HG03066 (cell line): ENCODE results near the gene CDH4.

ENCODE experiments used
- ATAC-seq: cut with Tn5 transposase; IDR thresholded peaks from one replicate; pipeline ENCODE4 v1.9.1; 2021; ENCODE audit warnings: low read depth; ENCODE audit not compliant: unreplicated experiment

Gene CDH4

DNA sequence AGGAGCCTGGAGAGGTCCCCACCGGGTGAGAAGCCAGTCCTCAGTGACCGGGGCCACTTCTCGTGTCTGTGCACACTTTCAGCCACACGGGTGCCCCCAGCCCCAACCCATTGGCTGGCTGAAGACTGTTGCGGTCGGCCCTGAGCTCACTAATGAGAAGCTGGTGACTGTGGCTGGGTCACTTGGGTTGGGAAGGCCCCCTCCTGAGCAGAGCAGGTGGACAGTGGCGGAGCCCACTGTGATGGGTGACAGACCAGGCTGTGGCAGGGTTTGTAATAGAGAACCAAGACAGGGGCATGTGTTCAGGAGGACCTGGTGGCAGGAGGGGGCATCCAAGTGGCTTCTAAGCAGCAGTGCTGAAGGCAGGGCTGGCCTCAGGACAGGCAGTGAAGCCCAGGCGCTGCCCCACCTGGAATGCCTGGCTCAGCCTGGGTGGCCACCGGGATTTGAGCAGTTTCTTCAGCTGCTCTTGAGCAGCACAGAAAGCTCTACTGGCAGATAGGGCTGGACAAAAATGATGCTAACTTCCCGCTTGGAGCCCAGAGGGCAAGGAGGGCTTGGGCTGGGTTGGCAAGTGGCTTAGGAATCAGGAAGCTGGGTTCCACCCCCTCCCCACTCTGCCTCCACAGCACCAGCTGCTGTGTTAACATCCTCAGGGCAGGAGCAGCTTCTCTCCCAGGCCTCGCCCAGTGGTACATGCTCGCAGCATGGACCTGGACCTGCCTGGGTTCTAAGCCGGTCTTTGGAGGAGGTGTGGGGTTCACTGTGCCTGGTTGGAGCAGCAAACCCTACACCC is 256.4 kb downstream of the CDH4 start:
- no peak for ATAC-seq

DNA sequence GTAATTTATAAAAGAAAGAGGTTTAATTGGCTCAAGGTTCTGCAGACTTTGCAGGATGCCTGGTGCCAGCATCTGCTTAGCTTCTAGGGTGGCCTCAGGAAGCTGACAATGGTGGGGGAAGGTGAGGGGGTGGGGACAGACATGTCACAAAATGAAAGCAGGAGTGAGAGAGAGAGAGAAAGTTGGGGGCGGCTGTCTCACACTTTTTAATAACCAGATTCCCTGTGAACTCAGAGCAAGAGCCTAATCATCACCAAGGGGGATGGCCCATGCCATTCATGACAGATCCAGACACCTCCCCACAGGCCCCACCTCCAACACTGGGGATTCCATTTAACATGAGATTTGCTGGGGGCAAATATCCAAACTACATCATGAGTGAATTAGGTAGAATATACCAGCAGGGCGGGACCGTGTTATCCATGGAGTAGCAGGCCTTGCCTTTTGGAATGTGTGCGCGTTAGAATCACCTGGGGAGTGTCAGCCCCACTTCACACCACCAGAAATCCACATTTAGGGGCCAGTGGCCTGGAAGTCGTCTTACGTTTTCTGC is 258.8 kb downstream of the CDH4 start:
- ATAC-seq: no peak

DNA sequence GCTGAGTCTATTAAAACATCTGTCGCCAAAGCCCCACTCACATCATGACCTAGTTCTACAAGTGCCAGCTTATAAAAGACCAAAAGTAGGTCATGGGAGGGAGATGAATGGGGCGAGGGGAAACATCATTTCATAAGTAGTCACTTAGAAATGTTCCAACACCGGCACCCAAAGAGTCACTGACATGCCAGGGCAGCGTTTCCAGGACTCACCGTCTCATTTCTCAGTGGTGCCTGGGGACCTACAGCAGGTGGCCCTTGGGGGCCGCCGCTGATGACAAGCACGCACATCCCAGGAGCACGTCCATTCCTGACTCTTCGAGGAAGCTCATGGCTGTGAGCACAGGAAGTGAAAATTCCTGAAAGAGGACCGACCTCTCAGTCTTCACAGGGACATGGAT is 260.4 kb downstream of the CDH4 start:
- no peak for ATAC-seq

DNA sequence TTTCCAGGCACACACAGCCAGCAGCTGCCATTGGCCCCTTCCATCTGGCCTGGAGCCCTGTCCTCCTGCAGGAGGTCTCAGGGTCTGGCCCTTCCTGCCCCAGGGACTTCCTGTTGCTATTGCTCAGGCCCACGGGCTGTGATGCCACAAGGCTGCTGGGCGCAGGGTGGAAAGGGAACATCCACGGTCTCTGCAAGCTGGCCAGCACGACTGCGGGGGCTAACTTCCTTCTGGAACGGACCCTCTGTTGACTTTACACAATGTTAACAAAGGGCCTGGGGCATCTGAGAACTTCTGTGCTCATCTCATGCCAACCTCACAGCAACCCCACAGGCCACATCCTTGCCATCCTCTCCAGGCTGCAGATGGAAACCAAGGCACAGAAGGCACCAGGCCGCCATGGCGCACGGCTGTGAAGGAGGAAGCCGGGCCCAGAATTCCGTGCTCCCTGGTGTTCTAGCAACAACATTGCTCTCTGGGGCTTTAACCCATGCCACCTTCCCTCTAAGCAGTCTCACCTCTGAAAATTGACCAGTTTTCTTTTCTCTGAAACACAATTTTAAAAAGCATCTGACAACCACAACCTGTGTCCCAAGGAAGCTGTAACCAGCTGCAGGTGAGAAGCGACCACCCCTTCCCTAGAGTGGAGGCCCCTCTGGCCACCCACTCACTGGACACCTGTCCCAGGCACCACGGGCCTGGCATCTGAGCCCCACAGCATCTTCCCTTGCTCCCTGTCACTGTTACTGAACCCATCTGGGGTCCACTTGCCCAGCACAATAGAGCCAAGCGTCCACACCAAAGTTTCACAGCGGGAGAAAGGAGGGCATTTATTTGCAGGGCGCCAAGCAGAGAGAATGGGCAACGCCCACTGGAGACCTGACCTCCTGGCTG is 261.3 kb downstream of the CDH4 start:
- no peak for ATAC-seq

DNA sequence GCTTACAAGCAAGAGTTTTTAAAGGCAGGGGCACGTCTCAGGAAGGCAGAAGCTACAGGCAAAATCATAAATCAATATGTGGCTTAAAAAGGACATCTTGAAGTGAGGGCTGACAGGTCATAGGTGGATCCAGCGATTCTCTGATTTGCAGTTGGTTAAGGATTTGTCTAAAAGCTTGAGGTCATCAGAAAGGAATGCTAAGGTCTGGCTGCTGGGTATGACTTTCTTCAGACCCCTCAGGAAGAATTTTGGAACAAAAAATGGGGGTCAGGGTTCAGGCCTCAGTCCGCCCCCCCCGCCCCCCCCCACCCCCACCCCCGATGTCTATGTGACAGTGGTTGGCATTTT is 261.9 kb downstream of the CDH4 start:
- ATAC-seq: no peak

DNA sequence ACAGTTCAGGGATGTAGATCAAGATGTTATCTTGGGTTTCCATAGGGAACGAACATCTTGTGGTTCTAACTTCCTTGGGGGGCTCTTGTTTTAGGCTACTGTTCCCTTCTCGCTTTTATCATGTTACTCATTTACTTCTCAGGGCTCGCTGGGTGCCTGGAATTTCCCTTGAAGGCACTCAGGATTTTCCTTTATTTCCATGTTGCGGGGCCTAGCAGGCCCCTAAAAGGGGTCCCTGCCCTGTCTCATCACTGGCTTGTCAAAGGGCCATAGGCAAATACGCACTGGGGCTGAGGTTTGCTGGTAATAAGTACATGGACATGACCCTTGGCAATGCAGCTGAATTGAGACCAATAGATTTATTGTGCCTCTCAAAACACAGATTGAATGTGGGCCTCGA is 262.3 kb downstream of the CDH4 start:
- ATAC-seq: no peak

DNA sequence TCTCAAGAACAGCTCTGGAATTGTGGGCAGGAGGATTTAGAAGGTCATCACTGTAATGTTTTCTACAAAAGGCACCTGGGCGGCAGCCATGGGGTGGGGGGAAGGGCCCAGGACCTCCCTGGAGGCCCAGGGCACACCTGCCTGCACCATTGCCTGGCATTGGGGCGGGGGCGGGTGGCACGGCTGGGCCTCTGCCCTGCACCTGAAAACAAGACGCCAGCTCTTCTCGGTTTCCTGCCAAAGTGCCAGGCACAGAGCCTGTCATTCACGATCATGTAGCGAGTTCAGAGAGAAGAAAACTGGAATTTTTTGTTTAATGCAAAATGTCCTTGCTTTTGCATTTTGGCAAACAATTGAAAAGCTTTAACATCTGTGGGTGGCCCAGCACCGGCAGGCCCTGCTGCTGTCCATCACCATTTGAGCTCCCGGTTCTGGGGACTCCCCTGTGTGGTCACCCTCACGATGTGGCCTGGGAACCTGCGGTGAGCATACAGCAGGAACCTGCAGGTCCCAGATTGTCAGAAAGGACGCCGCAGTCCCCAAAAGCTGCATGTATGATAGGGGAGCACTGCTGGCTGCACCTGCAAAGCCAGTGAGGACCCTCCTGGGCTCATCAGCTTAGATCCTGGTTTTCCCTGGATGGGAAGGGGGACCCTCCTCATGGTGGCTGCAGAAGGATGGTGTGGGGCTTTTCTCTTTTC is 262.9 kb downstream of the CDH4 start:
- no peak for ATAC-seq

DNA sequence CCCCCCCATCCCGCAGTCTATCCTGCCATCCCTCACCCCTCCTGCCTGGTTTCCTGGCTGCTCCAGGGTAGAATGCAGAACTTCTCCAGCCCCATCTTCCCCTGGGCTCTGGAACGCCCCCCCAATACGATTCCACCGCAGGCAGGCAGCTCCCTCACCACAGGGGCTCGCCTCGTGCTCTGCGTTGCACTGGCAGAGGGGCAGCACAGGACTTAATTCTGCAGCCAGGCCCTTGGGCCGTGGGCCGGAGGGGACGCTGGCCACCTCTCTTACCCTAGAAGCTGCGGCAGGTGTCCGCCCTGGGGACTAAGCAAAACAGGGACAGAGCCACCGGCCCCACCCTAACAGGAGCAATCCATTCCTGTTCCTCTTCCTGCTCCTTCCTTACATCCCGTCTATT is 263.9 kb downstream of the CDH4 start:
- no peak for ATAC-seq

DNA sequence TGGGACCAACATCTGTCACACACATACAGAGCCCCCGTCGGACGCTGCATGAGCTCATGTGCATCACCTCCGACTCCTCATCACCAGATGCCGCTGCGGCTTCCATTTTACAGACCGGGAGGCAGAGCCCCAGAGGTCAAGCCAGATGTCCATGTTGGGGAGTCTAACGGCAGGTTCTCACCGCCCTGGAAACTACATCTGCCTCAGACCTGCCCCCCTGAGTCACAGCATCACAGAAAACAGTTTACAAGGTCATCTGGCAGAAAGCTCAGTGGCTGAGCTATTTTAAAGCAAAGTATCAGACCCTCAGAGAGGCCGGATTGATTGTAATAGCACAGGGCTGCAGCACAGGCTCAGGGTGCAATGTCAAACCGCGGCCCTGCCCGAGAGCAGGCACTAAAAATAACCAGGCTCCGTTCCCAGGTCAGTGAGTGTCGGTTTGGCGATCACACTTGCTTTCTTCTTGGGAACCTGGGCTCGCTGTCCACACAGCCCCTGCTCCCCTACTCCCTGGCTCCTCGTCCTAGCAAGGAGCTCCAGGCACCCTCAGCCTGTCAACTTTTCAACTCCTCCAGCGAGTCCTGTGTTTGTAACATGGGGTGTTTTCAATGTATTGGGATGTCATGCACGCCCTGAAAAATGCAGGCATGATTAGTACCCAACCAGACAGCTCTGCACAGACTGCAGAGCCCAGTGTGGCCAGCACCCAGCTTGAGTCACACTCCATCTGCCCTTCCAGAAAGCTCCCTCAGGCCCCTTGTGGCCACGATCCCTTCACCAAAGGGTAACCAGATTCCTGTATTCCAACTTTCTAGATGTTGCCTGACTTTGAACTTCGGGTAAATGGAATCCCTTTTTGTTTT is 264.5 kb downstream of the CDH4 start:
- no peak for ATAC-seq

DNA sequence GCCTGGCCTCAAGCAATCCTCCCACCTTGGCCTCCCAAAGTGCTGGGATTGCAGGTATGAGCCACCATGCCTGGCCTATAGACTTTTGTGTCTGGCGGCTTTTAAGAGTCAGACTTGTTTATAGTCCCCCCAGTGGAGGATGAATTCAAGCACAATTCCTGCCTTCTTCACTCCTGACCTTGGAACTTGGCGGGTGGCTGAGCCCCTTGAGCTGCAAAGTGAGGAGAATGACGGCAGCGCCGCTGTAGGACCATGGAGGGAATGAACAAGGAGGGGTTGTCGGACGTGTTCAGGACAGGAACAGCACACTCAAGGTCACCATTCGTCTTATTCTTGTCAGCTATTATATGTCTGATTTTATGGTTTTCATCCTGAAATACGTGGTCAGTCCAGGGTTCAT is 265.4 kb downstream of the CDH4 start:
- ATAC-seq: no peak

DNA sequence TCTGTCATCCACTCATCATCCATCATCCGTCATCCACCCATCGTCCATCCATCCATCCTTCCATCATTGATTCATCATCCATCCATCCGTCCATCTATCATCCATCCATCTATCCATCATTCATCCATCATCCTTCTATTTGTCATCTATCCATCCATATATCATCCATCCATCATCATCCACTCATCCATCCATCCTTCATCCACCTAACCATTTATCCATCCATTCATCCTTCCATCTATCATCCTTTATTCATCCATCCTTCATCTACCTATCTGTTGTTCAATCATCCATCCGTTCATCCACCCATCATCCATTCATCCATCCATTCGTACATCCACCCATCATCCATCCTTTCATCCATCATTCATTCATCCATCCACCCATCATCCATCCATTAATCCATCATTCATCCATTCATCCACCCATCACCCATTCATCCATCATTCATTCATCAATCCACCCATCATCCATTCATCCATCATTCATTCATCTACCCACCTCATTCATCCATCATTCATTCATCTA is 266.4 kb downstream of the CDH4 start:
- ATAC-seq: no peak

DNA sequence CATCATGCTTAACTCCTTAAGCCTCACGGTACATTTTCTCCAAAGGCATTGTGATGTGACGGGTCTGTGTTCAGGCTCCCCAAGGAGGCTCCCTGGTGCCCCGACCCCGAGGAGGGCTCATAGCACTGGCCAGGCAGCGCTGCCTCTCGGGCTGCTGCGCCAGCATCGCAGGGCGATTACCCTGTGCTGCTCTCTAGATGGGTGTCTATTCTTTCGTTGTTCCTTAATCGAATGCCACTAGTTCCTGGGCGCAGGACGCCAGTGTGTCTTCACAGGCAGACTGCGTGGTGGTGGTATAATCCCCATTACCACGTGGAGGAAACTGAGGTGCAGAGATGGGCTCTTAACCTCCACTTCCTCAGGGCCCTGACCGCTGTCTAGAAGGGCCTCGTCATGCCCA is 267.4 kb downstream of the CDH4 start:
- no peak for ATAC-seq

DNA sequence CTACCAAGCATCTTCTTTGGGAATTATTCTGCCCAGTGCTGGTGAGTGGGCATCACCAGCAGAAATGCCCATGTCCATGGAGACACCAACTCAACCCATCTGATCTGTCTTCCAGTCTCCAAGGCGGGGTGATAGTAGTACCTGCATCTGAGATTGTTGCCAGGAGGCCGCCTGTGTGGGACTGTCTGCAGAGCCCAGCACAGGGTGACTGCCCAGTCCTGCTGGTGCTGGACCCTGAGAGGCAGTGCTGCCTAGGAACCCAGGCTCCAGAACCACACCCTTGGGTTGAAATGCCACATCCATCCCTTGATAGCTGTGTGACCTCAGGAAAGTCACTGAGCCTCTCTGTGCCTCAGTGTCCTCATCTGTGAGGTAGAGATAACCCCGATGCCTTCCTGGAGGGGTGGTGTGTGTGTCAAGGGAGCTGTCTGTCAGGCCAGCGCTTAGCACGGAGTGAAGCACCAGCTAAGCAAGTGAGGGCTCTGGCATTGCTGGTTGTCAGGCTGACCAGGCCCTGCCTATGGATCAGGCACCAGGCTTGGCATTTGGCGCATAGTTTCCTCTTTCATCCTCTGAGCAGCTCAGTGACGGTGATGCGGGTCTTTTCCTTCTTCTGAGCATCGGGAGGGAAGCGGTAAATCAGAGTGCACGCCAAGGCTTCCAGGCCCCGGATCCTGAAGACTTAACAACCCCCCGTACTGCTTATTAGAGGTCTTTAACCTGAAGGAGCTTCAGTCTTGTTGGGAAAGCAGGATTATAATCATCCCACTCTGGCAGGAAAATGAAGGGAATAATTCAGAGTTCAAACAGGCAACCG is 268.2 kb downstream of the CDH4 start:
- ATAC-seq: no peak

DNA sequence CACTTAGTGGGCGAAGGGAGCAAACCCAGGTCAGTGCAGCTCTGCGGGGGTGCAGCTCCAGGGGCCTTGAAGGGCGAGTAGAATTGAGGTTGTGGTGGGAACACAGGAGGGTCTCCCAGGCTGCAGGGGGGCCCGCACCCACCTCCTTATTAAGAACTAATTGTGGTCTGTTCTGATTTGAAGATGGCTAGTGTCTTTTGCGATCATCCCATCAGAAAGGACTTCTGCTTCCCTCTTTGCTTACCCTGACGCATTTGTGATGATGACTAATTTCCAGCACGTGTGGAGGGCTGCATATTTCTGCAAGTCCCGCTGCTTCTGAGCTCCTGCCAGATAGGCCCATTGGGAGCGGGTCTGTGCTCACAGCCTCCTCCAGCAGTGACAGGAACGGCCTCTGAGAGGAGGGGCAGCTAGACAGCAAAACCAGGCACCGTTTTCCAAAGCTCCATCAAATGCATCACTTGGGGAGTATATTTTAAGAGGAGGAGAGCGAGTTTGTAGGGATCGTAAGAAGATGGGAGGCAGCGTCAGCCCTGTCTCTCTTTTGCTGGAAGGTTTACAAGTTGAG is 268.9 kb downstream of the CDH4 start:
- no peak for ATAC-seq

DNA sequence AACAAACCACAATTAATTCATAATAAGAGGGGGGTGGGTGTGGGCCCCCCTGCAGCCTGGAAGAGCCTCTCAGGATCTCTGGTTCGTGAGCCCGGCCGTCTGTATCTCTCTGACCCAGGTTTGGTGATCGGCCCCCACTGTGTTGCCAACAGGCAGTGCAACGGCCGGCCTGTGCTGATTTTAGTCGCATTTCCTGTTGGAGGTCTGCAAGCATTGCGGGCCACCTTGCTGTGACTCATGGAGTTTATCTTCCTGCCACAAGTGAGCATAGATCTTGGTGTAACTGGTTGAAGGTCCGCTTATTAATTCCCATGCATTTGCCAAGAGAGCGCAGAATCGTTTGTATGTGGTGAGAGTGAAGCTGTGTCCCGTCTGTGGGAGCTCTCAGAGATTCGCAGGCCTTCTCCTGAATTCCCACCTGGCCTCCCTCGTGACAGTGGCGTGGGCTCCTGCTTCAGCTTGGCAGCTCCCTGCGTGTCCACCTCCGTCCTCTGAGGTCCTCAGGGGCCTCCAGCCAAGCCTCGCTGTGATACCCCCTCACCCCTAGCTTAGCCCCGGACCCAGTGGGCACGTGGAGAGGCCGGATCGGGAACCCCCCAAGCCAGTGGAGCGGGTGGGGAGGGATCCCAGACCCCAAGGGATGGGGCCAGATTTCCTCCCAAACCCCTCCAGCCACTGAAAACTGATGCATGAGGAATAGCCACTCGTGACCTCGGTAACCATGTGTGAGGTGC is 269.8 kb downstream of the CDH4 start:
- no peak for ATAC-seq

DNA sequence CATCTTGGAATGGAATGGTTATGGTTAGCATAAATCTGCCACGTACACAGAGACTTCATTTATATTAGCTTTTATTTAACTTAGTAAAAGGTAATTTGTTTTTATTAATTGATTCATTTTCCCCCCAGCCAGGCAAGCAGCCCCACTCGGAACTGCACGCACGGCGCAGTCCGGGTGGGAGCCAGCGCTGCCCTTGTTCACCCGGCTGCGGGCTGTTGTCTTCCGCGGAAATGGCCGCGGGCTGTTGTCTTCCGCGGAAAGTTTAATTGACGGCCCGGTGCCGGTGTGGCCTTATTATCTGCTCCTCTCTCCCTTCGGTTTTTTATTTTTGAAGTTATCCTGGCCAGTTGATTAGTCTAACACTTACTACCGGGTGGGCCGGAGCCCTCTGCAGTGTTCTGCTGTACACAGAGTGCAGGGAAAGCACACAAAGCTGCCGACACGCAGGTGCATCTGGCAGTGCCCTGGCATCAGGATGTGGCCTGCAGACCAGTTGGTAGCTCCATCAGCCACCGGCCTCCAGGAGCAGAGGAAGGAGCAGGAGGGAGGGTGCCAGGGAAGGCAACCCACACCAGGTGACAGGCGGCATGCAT is 270.5 kb downstream of the CDH4 start:
- ATAC-seq: no peak

DNA sequence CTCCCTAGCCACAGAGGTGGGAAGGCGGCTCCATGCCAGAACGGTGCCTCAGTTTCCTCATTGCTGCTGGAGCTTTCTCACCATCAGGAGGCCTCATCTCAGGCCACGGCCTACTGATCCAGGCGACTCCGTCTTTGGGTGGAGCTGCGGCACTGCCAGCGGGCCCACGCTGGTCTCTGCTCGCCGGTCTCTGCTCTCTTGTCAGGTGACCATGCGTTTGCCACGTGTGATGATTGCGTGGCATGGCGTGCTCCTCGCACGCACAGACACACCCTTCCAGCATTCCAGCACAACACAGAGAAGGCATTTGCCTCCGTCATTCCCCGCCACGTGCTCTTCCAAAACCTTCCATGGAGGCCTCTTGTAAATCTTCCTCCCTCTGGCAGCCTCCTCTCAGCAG is 271.1 kb downstream of the CDH4 start:
- no peak for ATAC-seq
